Neutrophil (primary cell): Measurements from ENCODE around the gene BTBD7.
A peak's percentile ranks its signal among the peaks of the same experiment; 100 is the strongest.

ENCODE experiments used
- H3K27ac ChIP-seq: fragments of 200-600 bp; sonication (generic); 2 replicates; pipeline ENCODE4 v1.5.1; 2016; ENCODE audit warnings: mild to moderate bottlenecking, moderate library complexity
- H3K27me3 ChIP-seq: fragments of 200-600 bp; sonication (generic); 2 replicates; pipeline ENCODE4 v1.6.0; 2016; ENCODE audit warnings: mild to moderate bottlenecking
- H3K36me3 ChIP-seq: fragments of 200-600 bp; sonication (generic); 2 replicates; pipeline ENCODE4 v1.5.1; 2017
- H3K4me1 ChIP-seq, 2 experiments: fragments of 200-600 bp in 1 of 2; sonication (generic) in 1 of 2; 1 replicate in 1 of 2; 2 replicates in 1 of 2; pipeline versions ENCODE4 v1.5.1 to v1.6.1; 2013 to 2016; ENCODE audit warnings: low read depth in 1 of 2, low read length in 1 of 2, mild to moderate bottlenecking in 1 of 2, moderate library complexity in 1 of 2; ENCODE audit not compliant: control insufficient read depth in 1 of 2, insufficient read depth in 1 of 2
- H3K4me3 ChIP-seq, 2 experiments: fragments of 200-600 bp in 1 of 2; sonication (generic) in 1 of 2; 1 replicate in 1 of 2; 2 replicates in 1 of 2; pipeline ENCODE4 v1.5.1; 2013 to 2016; ENCODE audit warnings: low read depth in 1 of 2, low read length in 1 of 2, mild to moderate bottlenecking in 1 of 2, moderate library complexity in 1 of 2
- H3K9me3 ChIP-seq: fragments of 200-600 bp; sonication (generic); 2 replicates; pipeline ENCODE4 v1.5.1; 2016
- TF ChIP-seq, protein P1 (sequence below): fragments of 200-600 bp; sonication (generic); IDR thresholded peaks from 2 replicates; pipeline ENCODE4 v1.5.1; 2016; ENCODE audit warnings: antibody characterized with exemption

The BTBD7 gene

DNA sequence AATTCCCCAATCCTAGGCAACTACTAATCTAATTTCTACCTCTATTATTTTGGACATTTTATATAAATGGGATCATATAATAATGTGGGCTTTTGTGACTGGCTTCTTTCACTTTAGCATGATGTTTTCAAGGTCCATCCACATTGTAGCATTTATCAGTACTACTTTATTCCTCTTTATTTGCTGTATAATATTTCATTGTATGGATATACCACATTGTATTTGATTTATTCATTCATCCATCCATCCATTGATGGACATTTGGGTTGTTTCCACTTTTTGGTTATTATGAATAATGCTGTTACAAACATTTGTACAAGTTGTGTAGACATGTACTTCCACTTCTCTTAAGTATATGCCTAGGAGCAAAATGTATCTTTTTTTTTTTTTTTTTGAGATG, 17.3 kb downstream of the BTBD7 start:
- no peaks in the 10 kb centered on the region for H3K36me3 ChIP-seq
- no peaks in the 10 kb centered on the region for H3K9me3 ChIP-seq
- TF ChIP-seq, protein P1, sequence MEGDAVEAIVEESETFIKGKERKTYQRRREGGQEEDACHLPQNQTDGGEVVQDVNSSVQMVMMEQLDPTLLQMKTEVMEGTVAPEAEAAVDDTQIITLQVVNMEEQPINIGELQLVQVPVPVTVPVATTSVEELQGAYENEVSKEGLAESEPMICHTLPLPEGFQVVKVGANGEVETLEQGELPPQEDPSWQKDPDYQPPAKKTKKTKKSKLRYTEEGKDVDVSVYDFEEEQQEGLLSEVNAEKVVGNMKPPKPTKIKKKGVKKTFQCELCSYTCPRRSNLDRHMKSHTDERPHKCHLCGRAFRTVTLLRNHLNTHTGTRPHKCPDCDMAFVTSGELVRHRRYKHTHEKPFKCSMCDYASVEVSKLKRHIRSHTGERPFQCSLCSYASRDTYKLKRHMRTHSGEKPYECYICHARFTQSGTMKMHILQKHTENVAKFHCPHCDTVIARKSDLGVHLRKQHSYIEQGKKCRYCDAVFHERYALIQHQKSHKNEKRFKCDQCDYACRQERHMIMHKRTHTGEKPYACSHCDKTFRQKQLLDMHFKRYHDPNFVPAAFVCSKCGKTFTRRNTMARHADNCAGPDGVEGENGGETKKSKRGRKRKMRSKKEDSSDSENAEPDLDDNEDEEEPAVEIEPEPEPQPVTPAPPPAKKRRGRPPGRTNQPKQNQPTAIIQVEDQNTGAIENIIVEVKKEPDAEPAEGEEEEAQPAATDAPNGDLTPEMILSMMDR, result no peak
- no peaks in the 10 kb centered on the region for H3K27me3 ChIP-seq
- H3K4me1 ChIP-seq, result peaks cover 25 to 33% of the 10 kb centered on the region in 2 experiments
- H3K27ac ChIP-seq, result no peak overlapping the region
- no peak overlapping the region for H3K4me3 ChIP-seq

GRCh38 chr14:93311082-93311481, 21.8 kb downstream of the BTBD7 start:
- no peak overlapping the region for H3K4me3 ChIP-seq
- H3K9me3 ChIP-seq, result no peaks in the 10 kb centered on the region
- no peaks in the 10 kb centered on the region for H3K36me3 ChIP-seq
- no peak overlapping the region for H3K27ac ChIP-seq
- no peaks in the 10 kb centered on the region for H3K27me3 ChIP-seq
- TF ChIP-seq, protein P1, result no peak
- H3K4me1 ChIP-seq, result peaks cover 9 to 14% of the 10 kb centered on the region in 2 experiments

- H3K4me1 ChIP-seq, result peaks cover 19 to 28% of the 10 kb centered on the region in 2 experiments
- no peak overlapping the region for H3K27ac ChIP-seq
- no peak overlapping the region for H3K4me3 ChIP-seq
- no peaks in the 10 kb centered on the region for H3K36me3 ChIP-seq
- no peaks in the 10 kb centered on the region for H3K9me3 ChIP-seq
- TF ChIP-seq, protein P1, result no peak
- no peaks in the 10 kb centered on the region for H3K27me3 ChIP-seq
Measured at GRCh38 chr14:93309427-93309966, 23.3 kb downstream of the BTBD7 start.

DNA sequence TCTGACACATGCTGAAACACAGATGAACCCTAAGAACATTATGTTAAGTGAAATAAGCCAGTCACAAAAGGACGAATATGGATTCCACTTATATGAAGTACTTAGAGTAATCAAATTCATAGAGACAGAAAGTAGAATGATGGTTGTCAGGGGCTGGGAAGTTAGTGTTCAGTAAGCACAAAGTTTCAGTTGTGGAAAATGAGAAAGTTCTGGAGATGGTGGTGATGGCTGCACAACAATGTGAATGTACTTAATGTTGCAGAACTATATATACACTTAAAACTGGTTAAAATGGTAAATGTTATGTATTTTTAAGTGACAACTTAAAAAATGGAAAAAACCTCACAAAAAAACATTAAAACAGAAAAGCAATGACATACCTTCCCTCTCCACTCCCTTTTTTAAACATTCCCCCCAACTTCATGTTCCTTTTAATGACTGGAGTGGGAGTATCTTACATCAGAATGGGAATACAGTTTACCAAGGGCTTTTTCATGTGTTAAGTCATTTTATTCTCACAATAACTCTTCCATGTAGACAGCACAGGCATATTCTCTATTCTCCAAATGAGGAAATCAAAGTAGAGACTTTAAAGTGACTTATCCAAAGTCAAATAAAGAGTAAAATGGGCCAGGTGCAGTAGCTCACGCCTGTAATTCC, 24.0 kb downstream of the BTBD7 start:
- Histone ChIP-seq H3K27me3 (no peaks in the 10 kb centered on the region), H3K9me3 (no peaks in the 10 kb centered on the region), H3K27ac (no peak overlapping the region), H3K36me3 (no peaks in the 10 kb centered on the region), H3K4me3 (no peak overlapping the region), H3K4me1 (peaks cover 19 to 28% of the 10 kb centered on the region in 2 experiments)
- TF ChIP-seq, protein P1, result no peak

DNA sequence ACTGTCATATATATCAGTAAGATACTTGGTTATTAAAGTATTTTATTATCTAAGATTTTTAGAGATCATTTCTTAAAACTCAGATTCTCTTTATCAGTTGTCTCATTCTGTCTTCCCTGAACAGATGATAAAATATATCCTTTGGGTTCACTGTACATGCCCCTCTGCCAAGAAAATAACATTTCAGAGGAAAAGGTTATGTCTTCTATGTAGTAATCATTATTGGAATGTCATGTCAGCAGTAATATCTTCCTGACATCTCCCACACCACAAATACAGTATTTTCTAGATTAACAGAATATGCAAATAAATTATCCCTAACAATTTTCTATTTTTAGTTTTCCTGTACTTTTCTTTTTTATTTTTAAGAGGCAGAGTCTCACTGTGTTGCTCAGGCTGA, 26.0 kb downstream of the BTBD7 start:
- Histone ChIP-seq H3K4me3 (no peak overlapping the region), H3K4me1 (peaks cover 19 to 28% of the 10 kb centered on the region in 2 experiments), H3K27me3 (no peaks in the 10 kb centered on the region), H3K27ac (peak overlapping the region; percentile 69), H3K36me3 (no peaks in the 10 kb centered on the region), H3K9me3 (no peaks in the 10 kb centered on the region)
- TF ChIP-seq, protein P1, result no peak
